SKM-1 treated with dmso at 0.1 percent for 144 hours (cell line): Measurements from ENCODE around the gene MCRIP2.

Experiments used
- DNase-seq: peaks from one replicate; lab custom pipeline; 2025; ENCODE audit not compliant: unreplicated experiment; lab: John Stamatoyannopoulos, UW

MCRIP2 gene

GRCh38 chr16:616733-617586, 24.7 kb upstream of the MCRIP2 start:
- DNase-seq = no peak

GRCh38 chr16:617855-618254, 23.8 kb upstream of the MCRIP2 start:
- no peak for DNase-seq

GRCh38 chr16:619476-620100, 22.0 kb upstream of the MCRIP2 start:
- DNase-seq = no peak

- no peak for DNase-seq
Measured at GRCh38 chr16:620700-621525, 20.7 kb upstream of the MCRIP2 start.

GRCh38 chr16:621526-622105, 20.0 kb upstream of the MCRIP2 start:
- DNase-seq = no peak

GRCh38 chr16:622920-623280, 18.7 kb upstream of the MCRIP2 start:
- no peak for DNase-seq

- DNase-seq = no peak
Measured at GRCh38 chr16:624526-625070, 17.0 kb upstream of the MCRIP2 start.

- no peak for DNase-seq
Measured at GRCh38 chr16:625117-625976, 16.3 kb upstream of the MCRIP2 start.

- no peak for DNase-seq
Measured at GRCh38 chr16:625977-626765, 15.5 kb upstream of the MCRIP2 start.

- no peak for DNase-seq
Measured at GRCh38 chr16:626787-627453, 14.7 kb upstream of the MCRIP2 start.

GRCh38 chr16:627454-628239, 14.0 kb upstream of the MCRIP2 start:
- no peak for DNase-seq

- no peak for DNase-seq
Measured at GRCh38 chr16:628321-629061, 13.1 kb upstream of the MCRIP2 start.

GRCh38 chr16:629185-629832, 12.3 kb upstream of the MCRIP2 start:
- no peak for DNase-seq

- no peak for DNase-seq
Measured at GRCh38 chr16:629833-630248, 11.8 kb upstream of the MCRIP2 start.

- no peak for DNase-seq
Measured at GRCh38 chr16:630249-630814, 11.3 kb upstream of the MCRIP2 start.

GRCh38 chr16:630815-631405, 10.7 kb upstream of the MCRIP2 start, which contains the start of gene WFIKKN1:
Gene WFIKKN1 (plus strand): TSS chr16:630985. CDS start chr16:631254, 269 bp downstream.
- DNase-seq = no peak
